PC-3 (cell line): ENCODE measurements around the gene SARM1.

Source experiments
- CTCF ChIP-seq: fragments of 300-600 bp; sonication (generic); conservative IDR thresholded peaks from 2 replicates; pipeline ENCODE4 v1.5.1; 2017; ENCODE audit warnings: antibody characterized with exemption, low read depth, mild to moderate bottlenecking, low read length
- EZH2 ChIP-seq: fragments of 300-600 bp; sonication (generic); IDR thresholded peaks from one replicate; pipeline ENCODE4 v1.6.1; 2017; ENCODE audit warnings: antibody characterized with exemption, mild to moderate bottlenecking, low read length; ENCODE audit not compliant: unreplicated experiment
- EZH2phosphoT487 ChIP-seq: fragments of 300-600 bp; sonication (generic); IDR thresholded peaks from 2 replicates; pipeline ENCODE4 v1.6.1; 2018; ENCODE audit warnings: mild to moderate bottlenecking, antibody characterized with exemption, low read length, borderline replicate concordance

DNA sequence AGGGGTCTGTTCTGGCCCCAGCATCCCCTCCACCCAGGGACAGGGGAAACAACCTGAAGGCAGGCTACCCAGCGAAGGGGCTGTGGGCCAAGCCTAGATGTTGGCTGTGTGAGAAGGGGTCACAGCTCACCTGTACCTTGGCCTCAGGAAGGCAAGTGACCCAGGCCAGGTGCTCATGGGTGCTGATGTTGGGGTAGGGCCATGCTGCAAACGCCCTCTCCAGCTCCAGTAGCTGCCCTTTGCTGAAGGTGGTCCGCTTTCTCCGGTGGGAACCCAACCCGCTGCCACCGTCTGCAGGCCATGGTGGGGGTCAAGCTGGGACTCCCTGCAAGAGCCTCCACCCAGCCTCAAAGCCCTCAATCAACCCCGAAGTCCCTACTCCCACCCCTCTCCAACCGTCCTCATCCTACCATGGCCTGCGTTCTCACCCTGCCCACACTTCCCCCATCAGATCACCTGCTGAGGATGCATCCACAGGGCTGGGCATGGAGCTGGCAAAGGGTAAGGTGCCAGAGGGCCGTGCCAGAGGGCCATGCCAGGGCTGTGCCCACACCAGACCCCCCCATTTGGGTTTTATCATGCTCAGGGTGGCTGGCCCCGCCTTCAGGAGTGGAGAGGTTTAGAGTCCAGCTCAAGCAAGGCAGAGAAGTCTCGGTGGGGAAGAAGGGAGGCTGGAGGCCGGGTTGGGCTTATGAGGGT is 6.7 kb upstream of the SARM1 start, which contains the start of gene SEBOX:
- TF ChIP-seq CTCF, result no peak
- no peak for TF ChIP-seq EZH2phosphoT487
- no peak for TF ChIP-seq EZH2
